GM19452 (cell line): ENCODE data around the gene CAMK1D.

Source experiments
- ATAC-seq: cut with Tn5 transposase; IDR thresholded peaks from one replicate; pipeline ENCODE4 v1.9.1; 2021; ENCODE audit not compliant: unreplicated experiment

The CAMK1D gene

DNA sequence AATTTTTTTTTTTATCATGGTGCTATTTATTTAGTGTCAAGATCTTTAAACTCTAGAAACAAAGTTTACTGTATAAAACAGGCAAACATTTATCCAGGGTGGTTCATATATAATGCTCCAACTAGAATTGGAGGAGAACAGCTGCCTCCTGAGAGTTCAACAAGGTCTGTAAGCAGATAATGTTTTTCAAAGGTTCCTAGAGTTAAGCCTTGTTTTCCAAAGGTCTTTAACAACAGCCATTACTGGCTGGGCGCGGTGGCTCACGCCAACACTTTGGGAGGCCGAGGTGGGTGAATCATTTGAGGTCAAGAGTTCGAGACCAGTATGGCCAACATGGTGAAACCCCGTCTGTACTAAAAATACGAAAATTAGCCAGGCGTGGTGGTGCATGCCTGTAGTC lies 335.4 kb downstream of the CAMK1D start:
- no peak for ATAC-seq

DNA sequence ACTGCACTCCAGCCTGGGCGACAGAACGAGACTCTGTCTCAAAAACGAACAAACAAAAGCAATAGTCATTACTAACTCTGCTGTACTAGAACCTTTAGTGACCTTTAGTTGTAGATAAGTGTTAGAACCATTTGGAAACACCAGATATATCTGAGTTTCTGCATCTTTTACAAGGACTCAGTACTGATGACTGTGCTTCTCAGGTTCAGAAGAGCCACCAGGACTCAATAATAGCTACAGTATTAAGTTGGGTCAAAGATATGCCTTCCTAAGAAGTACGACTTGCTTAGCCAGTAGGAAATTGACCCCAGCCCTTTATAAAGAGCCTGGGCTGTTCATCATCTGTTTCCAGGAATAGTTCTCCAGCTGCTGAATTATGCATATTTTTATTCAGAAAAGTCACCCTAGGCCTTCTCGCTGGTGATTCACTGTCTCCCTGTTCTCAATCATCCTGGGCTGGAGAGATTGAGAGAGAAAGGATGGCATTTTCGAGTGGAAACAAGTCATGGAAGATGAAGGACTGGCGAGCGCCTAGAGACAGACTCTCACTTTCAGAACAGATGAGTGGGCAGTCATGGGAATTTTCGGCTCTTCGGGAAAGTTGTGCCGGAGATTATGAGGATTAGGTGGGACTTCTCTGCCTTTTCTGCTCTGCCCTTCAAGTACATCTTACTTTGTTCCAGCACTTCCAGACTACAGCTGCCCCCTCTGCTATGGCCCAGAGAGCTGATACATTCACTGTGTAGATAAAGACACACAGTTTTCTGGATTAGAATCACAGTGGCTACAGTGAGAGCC lies 336.1 kb downstream of the CAMK1D start:
- ATAC-seq: no peak

DNA sequence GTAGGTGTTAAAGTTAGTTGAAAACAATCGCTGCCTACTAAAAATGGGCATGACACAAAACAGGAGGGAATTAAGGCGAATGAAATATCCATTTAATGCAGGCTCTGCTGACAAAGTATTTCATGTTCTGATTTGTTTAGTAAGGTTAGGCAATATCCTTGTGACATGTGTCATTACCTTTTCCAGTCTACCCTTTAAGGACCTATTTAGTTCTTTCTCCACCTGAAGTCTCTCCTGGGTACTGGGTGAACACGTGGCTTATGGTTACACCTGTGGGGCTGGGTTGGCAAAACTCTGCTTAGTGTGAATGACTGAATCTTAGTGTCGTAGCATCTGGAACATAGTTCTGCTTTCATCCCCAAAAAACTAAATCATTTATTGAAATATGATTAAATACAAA lies 338.6 kb downstream of the CAMK1D start:
- ATAC-seq: no peak

DNA sequence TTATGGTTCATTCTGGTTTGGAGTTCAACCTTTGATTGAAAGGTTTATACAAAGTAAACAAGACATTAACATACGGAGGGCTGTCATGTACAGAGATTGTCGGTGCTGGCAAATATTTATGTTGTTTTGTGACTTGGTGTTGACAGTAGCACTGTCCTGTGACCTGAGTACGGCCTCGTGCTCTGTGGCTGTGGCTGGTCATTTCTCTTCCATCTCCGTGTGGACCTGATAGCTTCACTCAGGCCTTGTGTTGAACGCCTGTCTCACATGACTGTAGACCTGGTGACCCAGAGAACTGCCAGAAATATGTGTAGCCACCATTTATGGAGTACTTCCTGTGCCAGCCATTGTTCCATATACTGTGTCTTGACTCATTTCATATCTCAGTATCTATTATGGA lies 340.5 kb downstream of the CAMK1D start:
- ATAC-seq: no peak

DNA sequence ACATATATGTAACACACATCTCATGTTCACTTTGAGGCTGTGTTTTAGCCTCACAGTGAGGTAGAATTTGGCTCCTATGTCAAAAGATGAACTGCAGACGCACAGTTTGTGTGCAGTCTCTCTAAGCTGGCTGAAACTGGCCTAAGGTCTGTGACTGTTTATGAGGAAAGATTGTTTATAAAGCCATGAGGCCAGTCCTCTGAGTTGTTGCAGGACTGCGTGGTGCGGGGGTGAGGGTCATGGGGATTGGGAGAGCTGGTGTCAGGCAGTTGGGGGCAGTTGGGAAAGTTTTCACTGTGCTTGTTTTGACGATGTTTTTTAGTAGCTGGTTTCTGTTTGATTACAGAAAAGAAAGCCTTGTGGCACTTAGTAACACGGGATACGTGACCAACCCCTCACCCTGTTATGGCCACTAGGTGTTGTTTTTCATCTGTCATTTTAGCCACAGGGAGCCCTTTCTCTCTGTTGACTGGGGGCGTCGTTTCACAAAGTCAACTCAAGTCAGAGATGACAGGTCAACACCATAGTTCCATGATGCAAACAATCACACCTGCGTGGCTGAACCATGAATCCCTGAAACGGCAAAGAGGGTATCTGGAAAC lies 341.3 kb downstream of the CAMK1D start:
- no peak for ATAC-seq

DNA sequence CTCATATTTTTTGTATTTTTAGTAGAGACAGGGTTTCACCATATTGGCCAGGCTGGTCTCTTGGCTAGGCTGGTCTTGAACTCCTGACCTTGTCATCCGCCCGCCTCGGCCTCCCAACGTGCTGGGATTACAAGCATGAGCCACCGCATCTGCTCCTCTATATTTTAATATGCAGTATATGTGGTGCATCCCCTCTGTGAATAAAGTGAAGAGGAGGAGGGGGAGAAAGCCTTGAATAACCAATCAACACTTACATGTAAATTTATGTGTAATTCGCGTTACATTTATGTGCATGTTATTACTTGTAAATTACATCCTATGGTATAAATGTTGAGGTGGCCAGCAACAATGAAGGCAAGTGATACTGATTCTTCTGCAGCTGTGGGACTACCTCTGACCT lies 342.2 kb downstream of the CAMK1D start:
- ATAC-seq: no peak

DNA sequence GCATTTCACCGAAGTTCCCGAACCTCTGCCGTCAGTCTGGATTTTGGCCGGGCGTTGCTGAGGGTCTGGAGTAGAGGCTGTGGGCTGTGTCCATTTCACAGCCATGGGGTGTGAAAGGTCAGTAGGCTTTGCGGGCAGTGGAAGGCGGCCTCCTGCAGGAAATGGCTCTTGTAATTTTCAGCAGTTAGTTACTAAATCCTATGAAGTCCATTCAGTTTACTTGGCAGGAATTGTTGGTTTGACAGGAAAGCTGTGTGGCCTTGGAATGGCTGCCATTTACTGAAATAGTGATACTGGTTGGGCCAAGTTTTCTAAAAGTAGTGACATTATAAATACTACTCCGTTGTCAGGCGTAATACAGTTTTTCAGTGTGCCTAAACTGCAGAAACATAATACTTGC lies 348.4 kb downstream of the CAMK1D start:
- no peak for ATAC-seq

DNA sequence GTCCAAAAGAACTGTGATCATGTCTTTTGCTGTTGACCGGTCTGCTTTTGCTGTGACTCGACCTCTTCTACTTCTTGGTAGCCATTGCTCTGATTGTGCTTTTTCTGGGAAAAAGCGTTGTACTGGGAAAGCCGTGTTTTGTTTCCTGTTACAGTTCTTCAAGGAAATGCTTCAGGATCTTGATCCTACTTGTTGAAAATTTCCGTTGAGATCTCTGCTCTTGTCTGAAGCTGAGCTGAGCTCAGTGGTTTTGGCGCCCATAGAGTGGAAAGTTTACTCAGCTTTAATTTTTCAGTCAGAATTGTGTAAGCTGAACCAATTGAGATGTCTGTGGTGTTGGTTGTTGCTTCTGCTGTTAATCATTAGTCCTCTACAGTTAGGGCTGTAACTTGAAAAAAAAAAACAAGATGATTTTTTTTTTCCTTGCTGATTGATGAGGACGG lies 349.9 kb downstream of the CAMK1D start:
- ATAC-seq: no peak

DNA sequence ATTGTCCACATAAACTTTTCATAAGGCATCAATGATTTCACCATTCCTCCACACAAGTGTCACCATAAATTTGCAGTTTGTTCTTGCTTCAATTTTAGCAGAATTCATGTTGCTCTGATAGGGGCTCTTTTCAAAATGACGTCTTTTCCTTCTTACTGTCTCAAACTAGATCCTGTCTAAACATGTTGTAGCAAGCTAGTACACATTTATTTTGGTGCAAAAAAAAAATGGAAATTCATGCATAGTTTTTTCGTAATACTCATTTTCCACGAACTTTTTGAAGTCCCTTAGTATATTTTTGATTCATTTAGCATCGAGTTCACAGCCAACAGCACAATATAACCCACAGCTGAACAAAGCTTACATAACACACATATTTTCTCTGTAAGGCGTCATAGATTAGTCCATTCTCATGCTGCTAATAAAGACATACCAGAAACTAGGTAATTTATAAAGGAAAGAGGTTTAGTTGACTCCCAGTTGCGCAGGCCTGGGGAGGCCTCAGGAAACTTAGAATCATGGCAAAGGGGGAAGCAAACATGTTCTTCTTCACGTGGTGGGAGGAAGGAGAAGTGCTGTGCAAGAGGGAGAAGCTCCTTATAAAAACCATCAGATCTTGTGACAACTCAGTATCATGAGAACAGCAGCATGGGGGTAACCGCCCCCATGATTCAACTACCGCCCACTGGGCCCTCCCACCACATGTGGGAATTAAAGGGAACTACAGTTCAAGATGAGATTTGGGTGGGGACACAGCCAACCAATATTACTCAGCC lies 350.6 kb downstream of the CAMK1D start:
- no peak for ATAC-seq

DNA sequence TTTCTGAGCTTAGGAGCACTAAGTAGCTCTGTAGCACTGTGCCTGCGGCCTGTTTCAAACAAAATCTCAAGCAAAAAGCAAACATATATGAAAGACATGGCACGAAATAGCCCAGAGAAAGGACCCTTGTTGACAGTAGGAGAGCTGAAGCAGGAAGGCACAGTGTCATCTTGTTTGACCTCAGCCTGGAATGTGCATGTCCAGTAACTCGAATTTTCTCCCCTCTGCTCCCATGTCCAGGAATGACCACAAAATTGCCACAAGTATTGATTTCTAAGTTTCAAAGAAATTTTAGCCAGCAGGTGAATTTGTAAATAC lies 351.2 kb downstream of the CAMK1D start:
- ATAC-seq: no peak

DNA sequence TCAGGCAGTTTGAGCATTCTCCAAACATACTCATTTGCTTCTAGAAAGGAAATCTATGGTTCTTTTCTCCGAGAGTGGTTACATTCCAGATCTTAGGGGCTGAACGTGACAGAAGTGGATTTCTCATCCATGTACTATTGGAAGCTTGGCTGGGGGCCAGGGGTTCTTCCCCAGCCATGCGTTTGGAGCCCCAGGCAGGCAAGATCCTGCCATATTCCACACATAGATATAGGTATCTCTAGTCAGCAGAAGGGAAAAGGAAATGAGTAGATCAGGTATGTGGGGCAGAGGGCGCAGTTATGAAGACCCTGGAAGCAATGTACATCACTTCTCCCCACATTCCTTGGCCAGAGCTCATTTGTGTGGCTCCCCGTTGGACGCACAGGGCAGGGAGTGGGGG lies 352.3 kb downstream of the CAMK1D start:
- no peak for ATAC-seq

DNA sequence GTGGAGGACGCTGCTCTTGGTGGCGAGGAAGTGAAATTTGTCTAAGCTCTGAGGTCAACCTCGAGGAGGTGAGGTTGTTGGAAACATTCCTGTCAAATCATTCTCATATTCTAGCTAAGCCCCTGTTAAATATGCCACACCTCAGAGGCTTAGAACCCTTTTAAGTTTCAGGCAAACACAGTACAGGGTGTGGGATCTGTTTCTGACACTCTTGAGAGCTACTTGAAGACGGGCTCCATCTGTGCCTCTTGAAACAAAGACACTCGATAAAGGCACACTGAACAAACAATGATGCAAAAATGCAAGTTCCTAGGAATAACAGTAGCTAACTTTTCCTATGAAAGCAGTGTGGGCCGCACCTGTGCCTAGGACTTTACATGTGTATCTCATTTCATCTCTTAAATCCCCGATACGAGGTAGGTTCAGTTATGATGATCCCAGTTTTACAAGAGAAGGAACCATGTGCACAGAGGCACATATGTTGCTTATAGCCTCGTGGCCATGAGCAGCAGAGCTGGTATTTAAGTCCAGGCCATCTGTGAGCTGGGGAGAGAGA lies 352.9 kb downstream of the CAMK1D start:
- ATAC-seq: no peak

DNA sequence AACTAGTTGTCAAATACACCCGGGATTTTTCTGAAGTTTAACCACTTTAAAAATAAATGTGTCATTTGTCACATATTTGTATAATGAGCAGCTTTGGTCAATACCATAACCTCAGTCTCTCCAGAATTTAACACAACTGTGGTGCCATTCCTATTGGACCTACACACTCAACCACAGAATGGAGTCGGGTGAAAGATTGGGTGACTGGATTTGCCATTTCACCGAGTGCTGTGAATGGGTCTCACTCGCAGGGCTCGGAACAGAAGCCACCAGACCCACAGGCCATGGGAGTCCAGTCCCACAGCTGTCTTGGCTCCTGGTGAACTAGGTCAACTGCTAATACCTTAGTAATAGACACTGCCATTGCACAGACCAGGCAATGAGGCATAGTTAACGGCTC lies 353.8 kb downstream of the CAMK1D start:
- no peak for ATAC-seq

DNA sequence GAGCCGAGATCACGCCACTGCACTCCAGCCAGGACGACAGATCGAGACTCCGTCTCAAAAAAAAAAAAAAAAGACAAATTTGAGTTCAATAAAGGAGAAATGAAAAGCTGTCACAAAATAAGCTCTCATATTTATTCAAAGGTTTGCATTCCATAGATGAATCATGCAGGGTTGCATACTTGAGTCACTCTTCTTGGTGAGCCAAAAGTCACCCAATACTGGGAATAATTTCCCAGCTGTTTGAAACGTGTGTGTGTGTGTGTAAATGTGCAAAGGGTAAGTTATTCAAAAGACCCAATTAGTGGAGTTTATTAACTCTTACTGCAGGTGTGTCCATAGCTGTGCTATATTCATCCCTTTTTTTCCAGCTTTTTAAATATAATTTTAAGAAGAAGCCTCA lies 354.5 kb downstream of the CAMK1D start:
- ATAC-seq: no peak

DNA sequence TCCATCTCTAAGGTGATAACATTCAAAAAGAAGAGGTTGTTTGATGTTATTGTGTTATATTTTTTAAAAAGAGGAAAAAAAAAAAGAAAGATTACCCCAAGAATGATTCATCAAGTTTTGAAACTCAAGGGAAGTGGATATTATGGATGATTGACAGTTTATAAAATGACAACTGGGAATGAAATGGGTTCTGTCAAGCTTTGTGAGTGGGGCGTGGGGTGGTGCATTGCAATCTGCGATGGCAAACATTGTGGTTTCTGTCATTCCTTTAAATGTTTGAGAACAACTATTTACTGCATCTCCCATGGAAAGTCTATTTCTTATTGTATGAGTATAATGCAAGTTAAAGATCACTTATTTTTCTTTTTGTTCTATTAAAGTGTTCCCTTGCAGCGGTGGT lies 355.1 kb downstream of the CAMK1D start:
- no peak for ATAC-seq

DNA sequence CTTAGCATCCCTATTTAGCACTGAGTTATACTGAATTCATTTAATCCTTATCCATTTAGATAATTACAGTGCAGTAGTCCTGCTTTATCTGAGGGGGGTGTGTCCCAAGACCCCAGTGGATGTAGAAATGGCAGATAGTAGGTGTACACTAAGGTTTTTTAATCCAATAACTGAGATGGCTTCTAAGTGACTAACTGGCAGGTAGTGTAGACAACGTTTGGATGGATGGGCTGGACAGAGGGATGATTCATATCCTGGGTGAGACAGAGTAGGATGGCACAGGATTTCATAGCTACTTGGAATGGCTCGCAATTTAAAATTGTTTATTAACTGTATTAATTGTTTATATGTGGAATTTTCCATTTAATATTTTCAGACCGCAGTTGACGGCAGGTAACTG lies 356.6 kb downstream of the CAMK1D start:
- ATAC-seq: no peak

DNA sequence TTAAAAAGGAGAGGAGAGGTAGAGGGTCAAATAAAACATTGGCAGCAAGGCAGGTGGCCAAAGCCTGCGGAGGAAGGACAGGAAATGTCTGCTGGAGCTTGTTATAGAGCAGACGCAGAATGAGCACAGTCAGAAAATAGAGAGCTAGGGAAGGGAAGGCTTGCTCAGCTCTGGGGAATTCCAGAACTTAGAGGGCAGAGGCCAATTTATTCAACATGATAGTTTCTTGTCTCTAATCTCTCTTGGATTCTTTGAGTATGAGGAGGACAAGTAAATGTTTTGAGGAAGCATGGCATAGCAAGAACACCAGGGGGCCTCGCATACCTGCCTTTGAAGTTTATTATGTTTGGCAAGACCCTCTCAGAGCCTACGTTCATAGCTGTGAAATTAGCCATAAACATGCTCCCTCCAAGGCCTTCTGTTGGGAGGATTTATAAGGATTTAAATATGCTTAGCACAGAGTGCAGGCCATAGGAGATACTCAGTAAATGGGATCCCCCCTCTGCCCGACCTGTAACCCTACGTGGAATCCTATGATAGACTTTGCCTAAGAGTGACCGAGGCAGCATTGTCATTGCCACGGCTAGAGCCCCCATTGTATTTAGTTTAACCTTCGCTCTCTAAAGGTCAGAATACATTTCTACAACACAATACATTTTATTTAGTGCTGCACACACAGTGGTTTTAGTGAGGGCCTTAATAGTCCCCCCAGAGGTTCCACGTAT lies 358.3 kb downstream of the CAMK1D start:
- no peak for ATAC-seq

DNA sequence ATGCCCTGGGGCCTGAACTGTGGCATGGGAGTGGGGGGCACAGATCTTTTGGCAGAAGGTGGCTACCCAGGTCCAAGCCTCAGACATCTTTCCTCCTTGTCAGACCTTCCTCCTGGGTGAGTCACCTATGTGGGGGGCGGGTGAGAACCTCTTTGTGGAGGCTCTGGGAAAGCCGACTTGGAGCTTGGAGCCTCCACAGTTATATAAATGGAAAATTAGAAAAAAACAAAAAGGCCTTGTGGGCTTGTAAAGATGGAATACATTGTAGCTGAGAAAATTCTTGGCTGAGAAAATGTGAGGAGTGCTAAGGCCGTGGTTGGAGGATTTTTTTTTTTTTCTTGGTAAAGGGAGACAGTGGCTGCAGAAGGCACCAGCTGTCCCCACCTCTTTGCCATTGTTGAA lies 359.7 kb downstream of the CAMK1D start:
- ATAC-seq: no peak

DNA sequence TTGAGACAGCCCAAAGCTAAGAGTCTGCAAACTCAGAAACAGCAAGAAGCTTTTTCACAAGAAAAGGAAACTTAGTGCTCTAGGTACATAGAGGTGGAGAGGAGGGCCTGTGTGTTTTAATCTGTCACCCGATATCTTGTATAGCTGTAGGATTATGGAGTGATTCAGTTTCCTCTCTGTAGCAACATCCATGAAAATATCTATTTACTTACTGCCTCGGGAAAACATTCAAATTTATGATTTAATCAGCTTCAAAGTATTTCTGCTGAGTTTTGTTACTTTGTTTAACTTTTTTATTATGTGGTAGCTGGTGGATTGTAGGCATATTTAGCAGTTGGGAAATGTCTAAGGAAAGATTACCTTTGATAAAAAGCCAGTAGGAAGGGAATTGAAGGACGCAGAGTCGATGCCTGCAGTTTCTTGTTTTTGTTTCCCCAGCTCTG lies 360.2 kb downstream of the CAMK1D start:
- ATAC-seq: no peak

DNA sequence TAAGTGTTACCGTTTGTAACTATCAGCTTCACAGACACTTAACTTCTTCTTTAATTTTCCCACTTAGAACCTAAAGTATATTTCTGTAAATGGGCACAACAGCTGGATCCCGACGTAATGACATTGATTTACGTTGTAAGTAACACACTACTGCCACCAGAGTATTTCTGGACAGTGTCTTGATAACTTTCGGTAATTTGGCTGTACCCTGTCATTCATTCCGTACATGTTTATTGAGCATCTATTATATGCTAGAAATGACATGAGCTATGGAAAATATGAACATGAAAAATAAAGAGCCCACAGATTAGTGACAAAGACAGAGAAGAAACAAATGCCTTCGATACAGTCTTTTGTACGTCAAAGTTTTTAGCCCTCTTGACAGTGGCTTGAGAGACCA lies 360.8 kb downstream of the CAMK1D start:
- ATAC-seq: no peak
